T-cell (primary cell): ENCODE results near the gene CYB561A3. TPM values are rescaled to one million over a fixed set of nuclear protein-coding genes. Genes with fewer than 3 reads are reported as not detected.

Source experiments
- ATAC-seq, 4 experiments: fragments of 200-7000 bp in 3 of 4; fragments of 150-1000 bp in 1 of 4; cut with Tn5 transposase; replicated peaks in 1 of 4; 1 replicate in 3 of 4; 2 replicates in 1 of 4; pipeline ENCODE4 v1.10.0; 2021; ENCODE audit warnings: moderate library complexity in 3 of 4, mild to moderate bottlenecking in 2 of 4, moderate number of reproducible peaks in 1 of 4
- CTCF ChIA-PET, 2 donors: fragments of 300-600 bp; sonication (Branson Sonifier 250); formaldehyde crosslinking; loops; one replicate each; lab custom pipeline; 2022; ENCODE audit warnings: antibody characterized with exemption in 2 of 2; lab: Charles Lee
- POLR2A ChIA-PET, 2 donors: fragments of 300-600 bp; sonication (Branson Sonifier 250); formaldehyde crosslinking; loops; one replicate each; lab custom pipeline; 2022; ENCODE audit warnings: antibody characterized with exemption in 2 of 2; lab: Charles Lee
- DNase-seq, 35 experiments: peaks; one replicate each; pipeline versions ENCODE4 v3.0.0 to v3.0.0-alpha.2; 2013 to 2023
- H3K27ac ChIP-seq: one replicate; pipeline ENCODE4 v1.5.1; 2013; ENCODE audit warnings: low read length
- H3K27me3 ChIP-seq, 2 experiments: replicated peaks in 1 of 2; 1 replicate in 1 of 2; 2 replicates in 1 of 2; pipeline versions ENCODE4 v1.6.1 to v1.7.0; 2013; ENCODE audit warnings: low read length in 1 of 2, mixed read lengths in 1 of 2; ENCODE audit not compliant: control insufficient read depth in 2 of 2, insufficient read depth in 2 of 2; ENCODE audit errors: extremely low read depth in 1 of 2
- H3K36me3 ChIP-seq, 2 donors: 1 replicate in 1 of 2; 2 replicates in 1 of 2; pipeline versions ENCODE4 v1.6.1 to v1.7.0; 2013; ENCODE audit warnings: low read length in 1 of 2; ENCODE audit not compliant: control insufficient read depth in 2 of 2, insufficient read depth in 1 of 2; ENCODE audit errors: extremely low read depth in 1 of 2
- H3K4me1 ChIP-seq, 2 experiments: 1 replicate in 1 of 2; 2 replicates in 1 of 2; pipeline versions ENCODE4 v1.6.1 to v1.7.0; 2013; ENCODE audit warnings: low read length in 2 of 2, mixed read lengths in 1 of 2; ENCODE audit not compliant: insufficient read depth in 2 of 2, control insufficient read depth in 1 of 2; ENCODE audit errors: extremely low read depth in 1 of 2
- H3K4me3 ChIP-seq, 2 donors: 1 replicate in 1 of 2; 2 replicates in 1 of 2; pipeline versions ENCODE4 v1.5.1 to v1.7.0; 2013; ENCODE audit warnings: mild to moderate bottlenecking in 2 of 2, low read length in 1 of 2, moderate library complexity in 1 of 2; ENCODE audit not compliant: control insufficient read depth in 1 of 2; ENCODE audit errors: extremely low read depth in 1 of 2
- H3K9me3 ChIP-seq: 2 replicates; pipeline ENCODE4 v1.7.0; 2013
- H3K27ac Mint-ChIP-seq, 2 donors: one replicate each; pipeline ENCODE4 v1.8.0; 2020 to 2021; ENCODE audit warnings: mild to moderate bottlenecking in 2 of 2, mixed read lengths in 2 of 2
- H3K27me3 Mint-ChIP-seq, 2 donors: one replicate each; pipeline ENCODE4 v1.8.0; 2021 to 2022; ENCODE audit warnings: mixed read lengths in 2 of 2
- H3K36me3 Mint-ChIP-seq: one replicate; pipeline ENCODE4 v1.8.0; 2021; ENCODE audit warnings: mixed read lengths
- H3K4me1 Mint-ChIP-seq, 3 donors: one replicate each; pipeline ENCODE4 v1.8.0; 2020 to 2022; ENCODE audit warnings: mixed read lengths in 3 of 3, mild to moderate bottlenecking in 1 of 3
- H3K4me3 Mint-ChIP-seq, 3 donors: one replicate each; pipeline ENCODE4 v1.8.0; 2020 to 2022; ENCODE audit warnings: mild to moderate bottlenecking in 3 of 3, mixed read lengths in 3 of 3, moderate library complexity in 3 of 3
- H3K9me3 Mint-ChIP-seq, 3 donors: one replicate each; pipeline ENCODE4 v1.8.0; 2020 to 2022; ENCODE audit warnings: mixed read lengths in 3 of 3
- WGBS: methylation state at CpG from one replicate; pipeline ENCODE4 v1.1.5; 2013; ENCODE audit warnings: missing lambda C conversion rate; ENCODE audit not compliant: insufficient coverage; 5-methylcytosine and 5-hydroxymethylcytosine counted together
- total RNA-seq, 35 experiments: library from RNA in 6 of 35; stranded (reverse) in 6 of 35; fragments of 120-200 nt in 1 of 35; gene quantifications; one replicate each; pipeline versions ENCODE4 v1.2.1 to v1.2.4 and lab custom pipeline; 2013 to 2026

CYB561A3 gene
- 10 to 100 TPM; 34.8 to 49.1 (median 47.3) TPM for total RNA-seq
- total RNA-seq (2013), result 29.3 TPM
- 17.5 to 119 (median 45.7) reads per million in 29 experiments for total RNA-seq (lab: John Stamatoyannopoulos, UW)

- Histone ChIP-seq H3K27me3 (no peaks in the 10 kb centered on the region), H3K4me3 (peak within 1 kb of the TSS; percentile 89 to 93), H3K36me3 (peaks cover 5 to 29% of the 10 kb centered on the region in 2 donors), H3K4me1 (peaks cover 10 to 38% of the 10 kb centered on the region in 2 experiments), H3K9me3 (no peaks in the 10 kb centered on the region), H3K27ac (peak within 1 kb of the TSS; percentile 96)
- DNase-seq, result peak; percentile 74 to 90 (median 82)
- Mint-ChIP-seq H3K4me1 (peaks cover 33 to 53% (median 46%) of the 10 kb centered on the region in 3 donors), H3K27me3 (no peaks in the 10 kb centered on the region), H3K9me3 (no peaks in the 10 kb centered on the region), H3K36me3 (peaks cover 6% of the 10 kb centered on the region), H3K4me3 (peak within 1 kb of the TSS; percentile 99 to 100 (median 100)), H3K27ac (peak within 1 kb of the TSS; percentile 98 to 100)
- POLR2A ChIA-PET, result interaction anchor here (0.5 to 1.5 kb wide), 8 partner anchors 7 to 1109 kb away, joined by 3 to 13 read pairs (median 4); partner anchors contain the start of genes DDB1 (in 1 of the 2), TKFC (in 1 of the 2) and TMEM216 (in 1 of the 2)
- peak; percentile 89 to 93 (median 92) for ATAC-seq
- CTCF ChIA-PET, result interaction anchor here (0.7 to 4.5 kb wide), 8 partner anchors 24 to 68 kb away, joined by 3 to 54 read pairs (median 8); partner anchors contain the start of genes CPSF7 (in 1 of the 2), DDB1 (in 1 of the 2), SDHAF2 (in 1 of the 2) and TKFC (in 1 of the 2)
- WGBS, result 0% methylated on average over 63 of the region's 63 CpGs
Observed at GRCh38 chr11:61361741-61362541, at the start of gene CYB561A3, which contains the start of gene TMEM138. Gene CYB561A3 (minus strand): TSS chr11:61361882. CDS start chr11:61356713, 5,169 bp downstream. Gene TMEM138 (plus strand): TSS chr11:61362374. CDS start chr11:61364391, 2,017 bp downstream.

GRCh38 chr11:61406991-61407728, 45.5 kb upstream of the CYB561A3 start:
- H3K27ac ChIP-seq, result no peak overlapping the region
- H3K9me3 ChIP-seq, result no peaks in the 10 kb centered on the region
- H3K4me1 ChIP-seq, result no peaks in the 10 kb centered on the region
- no peaks in the 10 kb centered on the region for H3K27me3 ChIP-seq
- ATAC-seq, result no peak
- POLR2A ChIA-PET, result no interaction called here
- 100% methylated on average over 4 of the region's 5 CpGs for WGBS
- H3K9me3 Mint-ChIP-seq, result no peaks in the 10 kb centered on the region
- peaks cover 5 to 94% of the 10 kb centered on the region in 2 donors for H3K36me3 ChIP-seq
- H3K4me3 Mint-ChIP-seq, result no peak overlapping the region
- peaks cover 0 to 4% (median 0%) of the 10 kb centered on the region in 3 donors for H3K4me1 Mint-ChIP-seq
- no peak overlapping the region for H3K4me3 ChIP-seq
- no peak for DNase-seq
- H3K27me3 Mint-ChIP-seq, result no peaks in the 10 kb centered on the region
- no peak overlapping the region for H3K27ac Mint-ChIP-seq
- CTCF ChIA-PET, result no interaction called here
- H3K36me3 Mint-ChIP-seq, result peaks cover 60% of the 10 kb centered on the region

- Histone ChIP-seq H3K36me3 (peaks cover 5 to 86% of the 10 kb centered on the region in 2 donors), H3K27ac (no peak overlapping the region), H3K4me1 (no peaks in the 10 kb centered on the region), H3K9me3 (no peaks in the 10 kb centered on the region), H3K27me3 (no peaks in the 10 kb centered on the region), H3K4me3 (no peak overlapping the region)
- no peaks in the 10 kb centered on the region for H3K27me3 Mint-ChIP-seq
- H3K36me3 Mint-ChIP-seq, result peaks cover 50% of the 10 kb centered on the region
- H3K9me3 Mint-ChIP-seq, result no peaks in the 10 kb centered on the region
- H3K27ac Mint-ChIP-seq, result peak overlapping the region in 1 of 2 donors; percentile 34
- ChIA-PET POLR2A (no interaction called here), CTCF (no interaction called here)
- ATAC-seq (no peak), DNase-seq (no peak)
- no peak overlapping the region for H3K4me3 Mint-ChIP-seq
- no CpG with 5 or more reads among the region's 2 CpGs for WGBS
- H3K4me1 Mint-ChIP-seq, result peaks cover 0 to 4% (median 0%) of the 10 kb centered on the region in 3 donors
Observed at GRCh38 chr11:61406067-61406466, 44.4 kb upstream of the CYB561A3 start.

- H3K4me1 ChIP-seq, result no peaks in the 10 kb centered on the region
- DNase-seq (no peak), ATAC-seq (no peak)
- H3K27ac ChIP-seq, result no peak overlapping the region
- no peak overlapping the region for H3K4me3 ChIP-seq
- peak overlapping the region in 1 of 2 donors; percentile 39 for H3K27ac Mint-ChIP-seq
- POLR2A ChIA-PET, result no interaction called here
- 55% methylated on average over 3 of the region's 4 CpGs for WGBS
- H3K9me3 Mint-ChIP-seq, result no peaks in the 10 kb centered on the region
- no peaks in the 10 kb centered on the region for H3K27me3 Mint-ChIP-seq
- CTCF ChIA-PET, result interaction anchor here in 1 of 2 donors (0.6 kb wide), 1 partner anchor 8 kb away, joined by 3 read pairs; no protein-coding TSS in a partner anchor
- H3K4me1 Mint-ChIP-seq, result peaks cover 0 to 4% (median 0%) of the 10 kb centered on the region in 3 donors
- H3K9me3 ChIP-seq, result no peaks in the 10 kb centered on the region
- no peaks in the 10 kb centered on the region for H3K27me3 ChIP-seq
- peaks cover 5 to 72% of the 10 kb centered on the region in 2 donors for H3K36me3 ChIP-seq
- H3K4me3 Mint-ChIP-seq, result no peak overlapping the region
- H3K36me3 Mint-ChIP-seq, result peaks cover 50% of the 10 kb centered on the region
Observed at GRCh38 chr11:61404641-61405040, 43.0 kb upstream of the CYB561A3 start.

- Mint-ChIP-seq H3K9me3 (no peaks in the 10 kb centered on the region), H3K27me3 (no peaks in the 10 kb centered on the region), H3K27ac (peak overlapping the region in 1 of 2 donors; percentile 39), H3K36me3 (peaks cover 50% of the 10 kb centered on the region), H3K4me3 (no peak overlapping the region), H3K4me1 (peaks cover 0 to 4% (median 0%) of the 10 kb centered on the region in 3 donors)
- H3K9me3 ChIP-seq, result no peaks in the 10 kb centered on the region
- DNase-seq (no peak), ATAC-seq (no peak)
- H3K4me1 ChIP-seq, result no peaks in the 10 kb centered on the region
- H3K27ac ChIP-seq, result no peak overlapping the region
- no peak overlapping the region for H3K4me3 ChIP-seq
- no peaks in the 10 kb centered on the region for H3K27me3 ChIP-seq
- ChIA-PET POLR2A (no interaction called here), CTCF (no interaction called here)
- peaks cover 5 to 68% of the 10 kb centered on the region in 2 donors for H3K36me3 ChIP-seq
- 88% methylated on average over 1 of the region's 5 CpGs for WGBS
Observed at GRCh38 chr11:61404103-61404502, 42.4 kb upstream of the CYB561A3 start.

GRCh38 chr11:61403658-61404057, 42.0 kb upstream of the CYB561A3 start:
- Mint-ChIP-seq H3K4me1 (peaks cover 0 to 4% (median 0%) of the 10 kb centered on the region in 3 donors), H3K9me3 (no peaks in the 10 kb centered on the region), H3K27me3 (no peaks in the 10 kb centered on the region), H3K27ac (no peak overlapping the region), H3K4me3 (no peak overlapping the region), H3K36me3 (peaks cover 53% of the 10 kb centered on the region)
- no CpG with 5 or more reads among the region's 1 CpG for WGBS
- ChIA-PET CTCF (no interaction called here), POLR2A (no interaction called here)
- H3K9me3 ChIP-seq, result no peaks in the 10 kb centered on the region
- peaks cover 5 to 66% of the 10 kb centered on the region in 2 donors for H3K36me3 ChIP-seq
- ATAC-seq, result no peak
- no peak for DNase-seq
- H3K4me3 ChIP-seq, result no peak overlapping the region
- no peak overlapping the region for H3K27ac ChIP-seq
- no peaks in the 10 kb centered on the region for H3K4me1 ChIP-seq
- no peaks in the 10 kb centered on the region for H3K27me3 ChIP-seq
